Measurements from ENCODE around the gene DDX3X.

The DDX3X gene

GRCh38 chrX:41332408-41333002 is 1.5 kb upstream of the DDX3X start:
- H3K4me1 ChIP-seq = no peaks in the 10 kb centered on the region
- H2AFZ ChIP-seq = peak overlapping the region; percentile 71
- H3K4me3 ChIP-seq (ENCODE audit: low read depth, low read length) = peak overlapping the region; percentile 100
- no peaks in the 10 kb centered on the region for H3K36me3 ChIP-seq (ENCODE audit: control insufficient read depth, insufficient read depth, low read length)
- no peaks in the 10 kb centered on the region for H3K27me3 ChIP-seq (ENCODE audit: control insufficient read depth, insufficient read depth, low read length)
- peaks cover 21% of the 10 kb centered on the region for H3K79me2 ChIP-seq
- TF ChIP-seq CTCF (IDR thresholded peaks at IDR 0.05) = no peak
- peak overlapping the region; percentile 80 for H3K9ac ChIP-seq
- H3K4me2 ChIP-seq (ENCODE audit: low read length) = peak overlapping the region; percentile 82
- H3K9me3 ChIP-seq (ENCODE audit: control insufficient read depth, low read length) = no peaks in the 10 kb centered on the region
- H3K27ac ChIP-seq = peak overlapping the region; percentile 100

GRCh38 chrX:41333003-41333743 is 789 bp upstream of the DDX3X start:
- Histone ChIP-seq H3K36me3 (ENCODE audit: control insufficient read depth, insufficient read depth, low read length) (peaks cover under 1% of the 10 kb centered on the region), H3K9me3 (ENCODE audit: control insufficient read depth, low read length) (no peaks in the 10 kb centered on the region), H3K4me1 (no peaks in the 10 kb centered on the region), H3K79me2 (peaks cover 24% of the 10 kb centered on the region), H2AFZ (peak overlapping the region; percentile 71), H3K9ac (peak overlapping the region; percentile 100), H3K27me3 (ENCODE audit: control insufficient read depth, insufficient read depth, low read length) (no peaks in the 10 kb centered on the region), H3K4me2 (ENCODE audit: low read length) (peak overlapping the region; percentile 82), H3K27ac (peak overlapping the region; percentile 100), H3K4me3 (ENCODE audit: low read depth, low read length) (peak overlapping the region; percentile 100)
- TF ChIP-seq CTCF (IDR thresholded peaks at IDR 0.05) = no peak

- H3K4me1 ChIP-seq = peaks cover 3% of the 10 kb centered on the region
- no peak for TF ChIP-seq CTCF (IDR thresholded peaks at IDR 0.05)
- H3K36me3 ChIP-seq (ENCODE audit: control insufficient read depth, insufficient read depth, low read length) = peaks cover 3% of the 10 kb centered on the region
- H3K9me3 ChIP-seq (ENCODE audit: control insufficient read depth, low read length) = no peaks in the 10 kb centered on the region
- H3K79me2 ChIP-seq = peaks cover 24% of the 10 kb centered on the region
- peak overlapping the region; percentile 71 for H2AFZ ChIP-seq
- H3K4me2 ChIP-seq (ENCODE audit: low read length) = peak overlapping the region; percentile 82
- H3K27ac ChIP-seq = peak overlapping the region; percentile 100
- H3K27me3 ChIP-seq (ENCODE audit: control insufficient read depth, insufficient read depth, low read length) = no peaks in the 10 kb centered on the region
- peak overlapping the region; percentile 100 for H3K4me3 ChIP-seq (ENCODE audit: low read depth, low read length)
- peak overlapping the region; percentile 100 for H3K9ac ChIP-seq
Measured at GRCh38 chrX:41334363-41335197, 618 bp downstream of the DDX3X start.

- Histone ChIP-seq H3K4me1 (peaks cover 3% of the 10 kb centered on the region), H3K4me3 (ENCODE audit: low read depth, low read length) (peak overlapping the region; percentile 100), H3K36me3 (ENCODE audit: control insufficient read depth, insufficient read depth, low read length) (peaks cover 3% of the 10 kb centered on the region), H3K9ac (no peak overlapping the region), H3K79me2 (peaks cover 24% of the 10 kb centered on the region), H3K9me3 (ENCODE audit: control insufficient read depth, low read length) (no peaks in the 10 kb centered on the region), H2AFZ (no peak overlapping the region), H3K4me2 (ENCODE audit: low read length) (peak overlapping the region; percentile 78), H3K27me3 (ENCODE audit: control insufficient read depth, insufficient read depth, low read length) (no peaks in the 10 kb centered on the region), H3K27ac (peak overlapping the region; percentile 100)
- TF ChIP-seq CTCF (IDR thresholded peaks at IDR 0.05) = no peak
Measured at GRCh38 chrX:41335198-41335957, 1.4 kb downstream of the DDX3X start.

Data from parathyroid adenoma (tissue), 2 donors.